ENCODE data around the gene ADGRV1. TPM values are rescaled to one million over a fixed set of nuclear protein-coding genes. Genes with fewer than 3 reads are reported as not detected.
A peak's percentile ranks its signal among the peaks of the same experiment; 100 is the strongest.

The ADGRV1 gene
- total and polyA plus RNA-seq, 2 donors (not counting 3 experiments of a cell fraction or from before 2014, with no cell fraction given), result 0.11 to 0.55 TPM

DNA sequence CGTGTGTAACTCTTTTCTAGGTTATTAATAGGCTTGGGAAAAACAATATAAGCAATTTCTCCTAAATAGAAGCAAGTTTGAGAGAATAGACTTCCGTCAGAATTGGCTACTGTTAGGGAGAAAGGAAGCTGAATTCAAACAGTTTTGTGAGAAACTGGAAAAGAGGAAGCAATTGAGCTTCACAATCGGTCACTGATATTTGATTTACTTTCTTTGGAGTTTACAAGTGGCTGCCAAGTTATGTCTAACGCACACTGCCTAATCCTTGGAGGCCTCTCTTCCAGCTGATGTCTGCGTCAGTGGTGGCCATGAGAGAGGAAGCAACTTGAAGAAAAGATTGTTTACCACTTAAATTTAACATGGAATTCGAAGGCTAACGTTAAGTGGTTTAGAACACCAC, 319.5 kb downstream of the ADGRV1 start:
- POLR2A ChIA-PET, result interaction anchor here (1.5 kb wide), 1 partner anchor 505 kb away, joined by 6 read pairs; the partner anchor contains the start of gene ARRDC3
- FAIRE-seq, result peak; percentile 18

More for the DNA sequence above, 319.5 kb downstream of the ADGRV1 start:
- Histone ChIP-seq H4K20me1 (replicated peaks; ENCODE audit: control insufficient read depth, extremely low read depth, insufficient read depth, low read length) (no peaks in the 10 kb centered on the region), H3K9ac (replicated peaks; ENCODE audit: extremely low read depth, insufficient read depth, low read length) (no peak overlapping the region), H3K4me2 (ENCODE audit: insufficient read depth, low read length) (peak overlapping the region; percentile 38), H3K36me3 (ENCODE audit: control insufficient read depth in 2 of 2, extremely low read depth in 1 of 2, insufficient read depth in 2 of 2, low read length in 2 of 2) (no peaks in the 10 kb centered on the region), H3K27me3 (ENCODE audit: control insufficient read depth in 2 of 2, insufficient read depth in 2 of 2, low read length in 2 of 2) (no peaks in the 10 kb centered on the region), H3K9me3 (replicated peaks; ENCODE audit: control insufficient read depth, insufficient read depth, low read length) (no peaks in the 10 kb centered on the region), H2AFZ (ENCODE audit: low read depth, low read length) (peak overlapping the region; percentile 95), H3K79me2 (ENCODE audit: control insufficient read depth, insufficient read depth, low read length) (no peaks in the 10 kb centered on the region), H3K9me1 (replicated peaks; ENCODE audit: control insufficient read depth, extremely low read depth, insufficient read depth, low read length) (no peaks in the 10 kb centered on the region), H3K27ac (ENCODE audit: insufficient read depth, low read depth, low read length) (peak overlapping the region; percentile 55), H3K4me3 (replicated peaks in 1 of 3; ENCODE audit: insufficient read depth in 1 of 3, low read depth in 1 of 3, low read length in 3 of 3) (no peak overlapping the region), H3K4me1 (ENCODE audit: control insufficient read depth, extremely low read depth, insufficient read depth, low read length) (peaks cover 16% of the 10 kb centered on the region)
- peak; percentile 92 for DNase-seq (ENCODE audit: low read depth, low spot score)
- TF ChIP-seq POLR2A (IDR thresholded peaks at IDR 0.05; ENCODE audit: low read depth, low read length), result no peak
- TF ChIP-seq POLR2AphosphoS5 (IDR thresholded peaks at IDR 0.05; ENCODE audit: insufficient read depth, low read depth, low read length), result no peak
- TF ChIP-seq MYC (IDR thresholded peaks at IDR 0.05; ENCODE audit: low read depth, low read length), result no peak
- no peak for TF ChIP-seq JUN (IDR thresholded peaks at IDR 0.05; ENCODE audit: borderline replicate concordance, insufficient read depth, insufficient read length, low read depth)
- no peak for TF ChIP-seq FOS (IDR thresholded peaks at IDR 0.05; ENCODE audit: borderline replicate concordance, insufficient read depth, low read length)
- TF ChIP-seq GATA2 (IDR thresholded peaks at IDR 0.05; ENCODE audit: insufficient read depth, insufficient read length, low read depth, low read length), result no peak
- TF ChIP-seq, protein P1, sequence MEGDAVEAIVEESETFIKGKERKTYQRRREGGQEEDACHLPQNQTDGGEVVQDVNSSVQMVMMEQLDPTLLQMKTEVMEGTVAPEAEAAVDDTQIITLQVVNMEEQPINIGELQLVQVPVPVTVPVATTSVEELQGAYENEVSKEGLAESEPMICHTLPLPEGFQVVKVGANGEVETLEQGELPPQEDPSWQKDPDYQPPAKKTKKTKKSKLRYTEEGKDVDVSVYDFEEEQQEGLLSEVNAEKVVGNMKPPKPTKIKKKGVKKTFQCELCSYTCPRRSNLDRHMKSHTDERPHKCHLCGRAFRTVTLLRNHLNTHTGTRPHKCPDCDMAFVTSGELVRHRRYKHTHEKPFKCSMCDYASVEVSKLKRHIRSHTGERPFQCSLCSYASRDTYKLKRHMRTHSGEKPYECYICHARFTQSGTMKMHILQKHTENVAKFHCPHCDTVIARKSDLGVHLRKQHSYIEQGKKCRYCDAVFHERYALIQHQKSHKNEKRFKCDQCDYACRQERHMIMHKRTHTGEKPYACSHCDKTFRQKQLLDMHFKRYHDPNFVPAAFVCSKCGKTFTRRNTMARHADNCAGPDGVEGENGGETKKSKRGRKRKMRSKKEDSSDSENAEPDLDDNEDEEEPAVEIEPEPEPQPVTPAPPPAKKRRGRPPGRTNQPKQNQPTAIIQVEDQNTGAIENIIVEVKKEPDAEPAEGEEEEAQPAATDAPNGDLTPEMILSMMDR (IDR thresholded peaks at IDR 0.05; ENCODE audit: extremely low read depth in 1 of 2, insufficient read depth in 1 of 2, low read depth in 1 of 2, low read length in 2 of 2), result no peak
- TF ChIP-seq, protein P2, sequence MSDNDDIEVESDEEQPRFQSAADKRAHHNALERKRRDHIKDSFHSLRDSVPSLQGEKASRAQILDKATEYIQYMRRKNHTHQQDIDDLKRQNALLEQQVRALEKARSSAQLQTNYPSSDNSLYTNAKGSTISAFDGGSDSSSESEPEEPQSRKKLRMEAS (IDR thresholded peaks at IDR 0.05; ENCODE audit: insufficient read depth, insufficient read length), result no peak
- TF ChIP-seq EZH2 (IDR thresholded peaks at IDR 0.05; ENCODE audit: borderline replicate concordance, low read depth, low read length, severe bottlenecking), result no peak
- BruUV-seq (replicated peaks), result no TSS peak
- intact Hi-C loops (cut with micrococcal nuclease), result loop anchor here (1.0 kb wide), 1 partner anchor 31 kb away; no protein-coding TSS in a partner anchor
- CTCF ChIA-PET, result interaction anchor here (1.3 to 2.7 kb wide), 8 partner anchors 10 to 541 kb away, joined by 3 to 10 read pairs (median 6); partner anchors contain the start of gene ARRDC3
- dilution Hi-C loops (cut with MboI; ENCODE audit: extremely low pct_ligation_motif_present, low sequenced_read_pairs), result no loop called here
